Stimulated activated CD4-positive, alpha-beta T cell treated with anti-CD3 and anti-CD28 coated beads, Interleukin-4, amount 100 ng/mL, for 48 hours (primary cell): ENCODE results near the gene CFAP90.

Experiments used
- DNase-seq, 2 donors: peaks; one replicate each; pipeline ENCODE4 v3.0.0-alpha.2; 2020; ENCODE audit warnings: low read depth in 2 of 2

Gene CFAP90

DNA sequence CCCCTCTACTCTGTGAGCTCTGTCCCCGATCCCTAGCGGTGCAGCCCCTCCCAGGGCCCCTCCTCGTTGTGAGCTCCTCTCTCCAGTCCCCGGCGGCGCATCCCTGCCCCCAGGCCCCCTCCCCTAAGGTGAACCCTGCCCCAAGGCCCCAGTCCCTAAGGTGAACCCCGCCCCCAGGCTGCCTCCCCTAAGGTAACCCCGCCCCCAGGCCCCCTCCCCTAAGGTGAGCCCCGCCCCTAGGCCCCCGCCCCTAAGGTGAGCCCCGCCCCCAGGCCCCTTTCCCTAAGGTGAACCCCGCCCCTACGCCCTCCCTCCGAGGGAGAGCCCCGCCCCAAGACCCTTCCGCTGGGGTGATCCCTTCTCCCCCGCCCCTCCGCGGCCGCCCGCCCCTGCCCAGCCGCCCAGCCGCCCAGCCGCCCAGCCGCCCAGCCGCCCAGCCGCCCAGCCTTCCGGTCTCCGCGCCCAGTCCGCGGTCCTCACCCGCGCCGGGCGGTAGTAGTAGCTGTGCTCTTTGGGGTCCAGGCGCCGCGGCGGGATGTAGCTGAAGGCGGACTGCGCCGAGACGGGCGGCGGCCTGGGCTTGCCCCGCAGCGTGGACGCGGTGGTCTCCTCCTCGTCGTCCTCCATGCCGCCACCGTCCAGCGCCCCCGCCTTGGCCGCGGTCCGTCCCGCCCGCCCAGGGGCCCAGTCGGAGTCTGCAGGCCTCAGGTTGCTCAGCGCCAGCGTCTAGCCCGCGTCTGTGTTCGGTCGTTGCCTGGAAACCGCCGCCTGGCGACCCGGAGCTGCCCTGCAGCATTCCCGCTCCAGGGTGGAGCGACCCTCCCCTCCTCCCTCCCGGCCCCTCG lies at the start of gene CFAP90:
CFAP90 (minus strand) TSS at position 739 of the 845 bp plus-strand sequence; CDS start at position 627, 112 bp downstream.
- DNase-seq: no peak

GRCh38 chr5:7897014-7897600 lies 46.2 kb upstream of the CFAP90 start:
- DNase-seq: no peak

DNA sequence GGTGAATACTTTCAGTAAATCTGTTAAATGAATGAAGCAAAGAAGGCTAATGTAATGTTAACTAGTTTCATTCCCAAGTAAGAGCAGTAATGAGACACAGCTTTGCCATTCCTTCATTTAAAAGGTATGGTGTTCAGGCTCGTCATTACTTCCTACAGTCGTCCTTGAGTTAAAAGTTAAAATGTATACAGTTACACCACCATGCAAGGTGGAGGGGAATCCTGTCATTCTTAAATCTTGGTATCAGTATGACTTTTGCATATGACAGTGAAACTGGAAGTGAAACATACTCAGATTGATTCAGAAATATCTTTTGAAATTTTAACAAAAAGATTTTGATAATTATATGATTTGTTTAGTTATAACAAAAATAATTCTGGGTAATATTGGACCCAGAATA lies 43.9 kb upstream of the CFAP90 start:
- DNase-seq: no peak

GRCh38 chr5:7894439-7894838 lies 43.5 kb upstream of the CFAP90 start:
- no peak for DNase-seq

- DNase-seq: no peak
Observed at GRCh38 chr5:7888901-7889300, 38.0 kb upstream of the CFAP90 start.

DNA sequence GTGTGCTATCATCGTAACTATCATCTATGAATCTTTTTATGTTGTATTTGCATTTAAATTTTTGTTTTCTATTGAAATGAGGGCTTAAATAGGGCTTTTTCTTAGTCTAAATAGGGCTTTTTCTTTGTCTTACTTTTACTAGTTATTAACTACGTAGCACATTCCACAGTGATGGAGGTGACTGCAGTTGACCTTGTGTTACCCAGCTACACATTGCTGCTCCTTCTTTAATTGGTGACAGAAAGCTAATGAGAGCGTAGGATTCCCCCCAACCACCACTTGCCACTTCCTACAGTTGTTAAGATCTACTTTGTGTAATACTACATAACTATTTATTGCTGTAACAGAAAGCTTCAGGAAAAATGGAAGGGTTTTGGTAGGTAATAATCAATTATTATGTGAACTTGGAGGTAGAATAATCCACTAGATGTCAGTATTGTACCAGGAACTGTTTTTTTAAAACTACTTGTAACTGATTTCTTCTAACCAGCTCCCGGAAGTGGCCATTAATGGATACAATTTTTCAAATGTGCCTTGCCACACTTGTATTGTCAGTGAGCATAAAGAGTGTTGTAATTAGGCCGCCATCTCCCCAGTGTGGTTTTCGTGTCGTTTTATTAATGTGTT lies 36.0 kb upstream of the CFAP90 start:
- DNase-seq: no peak

- DNase-seq: no peak
Observed at GRCh38 chr5:7884491-7885267, 33.7 kb upstream of the CFAP90 start.

GRCh38 chr5:7882926-7883325 lies 32.0 kb upstream of the CFAP90 start:
- no peak for DNase-seq

DNA sequence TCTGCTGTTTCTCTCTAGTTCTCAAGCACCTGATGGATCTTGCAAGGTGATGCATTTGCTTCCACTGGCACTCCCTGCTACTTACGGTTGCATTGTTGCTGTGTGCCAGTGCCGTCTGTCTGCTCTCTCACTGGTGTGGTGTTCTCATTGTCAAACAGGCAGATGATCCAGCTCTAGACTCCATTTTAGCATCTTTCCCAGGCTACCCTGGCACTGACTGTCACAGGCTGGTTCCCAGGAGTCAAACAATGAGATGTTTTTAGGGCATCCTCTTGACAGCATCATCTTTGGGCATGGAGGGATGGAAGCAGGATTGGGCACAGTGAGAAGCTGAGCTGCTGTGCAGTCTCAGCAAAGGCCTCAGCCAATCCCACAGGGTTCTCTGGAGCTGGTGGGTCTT lies 30.9 kb upstream of the CFAP90 start:
- no peak for DNase-seq

- DNase-seq: no peak
Observed at GRCh38 chr5:7881091-7881490, 30.2 kb upstream of the CFAP90 start.

GRCh38 chr5:7878381-7878873 lies 27.5 kb upstream of the CFAP90 start:
- no peak for DNase-seq

DNA sequence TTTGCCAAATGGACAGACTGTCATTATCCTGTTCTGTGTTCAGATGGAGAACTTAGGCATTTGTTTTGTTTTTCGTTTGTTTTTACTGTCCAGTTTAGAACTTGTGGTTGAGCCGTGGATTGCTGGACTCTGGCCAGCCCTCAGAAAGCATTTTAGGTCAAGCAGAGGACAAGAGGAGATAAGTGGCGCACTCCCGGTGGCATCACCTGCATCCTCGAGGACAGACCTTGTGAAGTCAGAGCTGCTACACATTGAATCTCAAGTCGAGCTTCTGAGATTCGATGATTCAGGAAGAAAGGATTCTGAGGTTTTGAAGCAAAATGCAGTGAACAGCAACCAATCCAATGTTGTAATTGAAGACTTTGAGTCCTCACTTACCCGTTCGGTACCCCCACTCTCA lies 26.9 kb upstream of the CFAP90 start:
- DNase-seq: no peak

DNA sequence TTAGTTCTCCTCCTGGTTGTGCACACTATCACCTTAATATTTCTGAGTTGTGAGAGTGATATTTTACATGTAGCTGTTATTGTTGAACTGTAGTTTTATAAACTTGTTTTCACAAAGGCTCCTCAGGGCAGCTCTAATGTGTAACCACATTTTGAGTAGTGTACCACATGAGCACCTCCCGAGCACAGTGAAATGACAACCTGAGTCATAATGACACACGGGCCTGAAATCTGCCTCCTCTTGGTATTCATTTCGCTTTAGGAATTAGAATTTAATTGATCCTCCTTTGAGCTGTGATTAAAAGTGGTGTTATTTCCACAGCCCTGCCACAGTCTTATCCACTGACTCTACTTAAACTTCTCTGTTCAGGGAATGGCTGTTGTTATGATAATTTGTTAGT lies 25.9 kb upstream of the CFAP90 start:
- no peak for DNase-seq

DNA sequence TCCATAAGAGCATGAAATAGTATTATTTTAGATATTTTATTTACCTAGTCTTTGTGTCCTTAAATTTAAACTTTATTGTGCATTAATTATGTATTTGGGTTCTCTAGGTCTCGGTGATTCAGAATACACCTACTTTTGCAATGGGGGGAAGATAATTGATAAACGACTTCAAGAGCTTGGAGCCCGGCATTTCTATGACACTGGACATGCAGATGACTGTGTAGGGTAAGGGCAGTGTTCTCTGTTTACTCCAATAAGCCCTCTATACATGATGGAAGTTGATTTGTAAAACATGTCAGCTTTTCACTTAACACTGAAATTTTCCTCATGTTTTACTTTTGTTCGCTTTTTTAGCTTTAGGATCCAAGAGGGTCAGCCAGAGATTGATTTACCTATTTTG lies 24.2 kb upstream of the CFAP90 start:
- no peak for DNase-seq

GRCh38 chr5:7874639-7875038 lies 23.7 kb upstream of the CFAP90 start:
- no peak for DNase-seq

DNA sequence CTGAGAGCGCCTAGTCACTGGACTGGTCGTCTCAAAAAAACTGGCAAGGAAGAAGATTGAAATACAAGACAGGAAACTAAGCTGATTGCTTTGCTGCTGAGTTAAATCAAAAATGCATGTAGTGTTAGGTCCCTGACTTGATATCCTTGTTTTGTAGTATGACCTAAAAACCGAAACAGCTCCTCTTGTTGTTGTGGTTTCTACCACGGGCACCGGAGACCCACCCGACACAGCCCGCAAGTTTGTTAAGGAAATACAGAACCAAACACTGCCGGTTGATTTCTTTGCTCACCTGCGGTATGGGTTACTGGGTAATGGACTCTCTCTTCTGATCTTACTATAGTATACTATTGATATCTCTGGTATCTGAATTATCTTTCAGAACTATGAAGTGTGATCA lies 22.3 kb upstream of the CFAP90 start:
- no peak for DNase-seq

GRCh38 chr5:7872517-7873130 lies 21.7 kb upstream of the CFAP90 start:
- no peak for DNase-seq

DNA sequence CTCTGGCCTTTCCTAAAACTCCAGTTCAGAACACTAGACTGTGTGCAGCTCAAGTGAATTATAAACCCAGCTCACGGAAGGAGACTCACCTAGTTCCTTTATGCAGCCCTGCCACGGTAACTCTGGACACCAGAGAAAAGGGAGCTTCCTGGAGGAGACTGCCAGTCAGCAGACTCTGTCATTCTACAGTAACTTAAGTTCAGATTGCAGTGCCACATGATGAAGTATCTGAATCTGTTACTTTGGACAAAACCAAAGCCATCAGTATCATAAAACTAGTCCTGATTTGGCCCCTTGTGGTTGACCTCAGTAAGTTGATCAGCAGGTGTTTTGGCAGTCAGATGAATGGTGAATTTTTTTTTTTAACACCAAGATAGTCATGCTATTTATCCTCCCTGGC lies 20.7 kb upstream of the CFAP90 start:
- DNase-seq: no peak

DNA sequence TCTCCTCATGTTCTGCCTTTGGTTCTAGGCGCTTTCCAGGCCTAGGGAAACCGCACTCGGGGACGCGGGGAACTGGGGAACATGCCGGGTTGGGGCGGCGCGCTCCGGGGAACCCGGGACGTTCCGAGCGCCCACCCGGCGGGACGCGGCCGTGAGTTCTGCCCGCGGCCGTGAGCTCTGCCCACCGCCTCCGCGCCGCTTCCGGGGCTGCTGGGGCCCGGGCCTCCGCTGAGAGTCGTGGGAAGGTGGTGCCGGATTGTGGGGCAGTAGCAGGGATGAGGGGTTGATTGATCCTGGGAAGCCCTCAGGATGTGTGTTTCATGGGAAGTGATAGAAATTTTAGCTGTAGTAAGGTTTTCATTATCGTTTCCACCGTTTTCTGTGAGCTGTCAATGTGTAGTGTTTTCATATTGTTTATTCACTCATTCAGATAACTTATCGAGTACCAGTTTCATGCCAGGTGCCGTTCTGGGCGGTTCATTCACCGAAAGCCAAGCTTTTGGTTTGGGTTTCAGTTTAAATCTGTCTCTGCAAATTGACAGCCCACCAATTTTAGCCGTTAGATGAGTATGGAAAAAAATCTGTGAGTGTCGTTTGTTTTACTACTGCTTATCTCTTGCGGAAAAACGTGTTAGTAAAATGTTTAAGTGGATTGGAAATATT lies 18.7 kb upstream of the CFAP90 start:
- DNase-seq: no peak

- peak; percentile 77 to 86 for DNase-seq
Observed at GRCh38 chr5:7868773-7869473, 18.0 kb upstream of the CFAP90 start, which contains the start of the genes FASTKD3 and MTRR. Gene FASTKD3 (minus strand): TSS chr5:7869031. CDS start chr5:7868083, 948 bp downstream. Gene MTRR (plus strand): TSS chr5:7869148. CDS start chr5:7870795, 1,647 bp downstream.
